ENCODE measurements around the gene CCDC116.
"Not testable (repeated sequence)": the region's sequence is repeated elsewhere in the genome, so short reads cannot be mapped to it uniquely, and the experiment has no call there.

Gene CCDC116

DNA sequence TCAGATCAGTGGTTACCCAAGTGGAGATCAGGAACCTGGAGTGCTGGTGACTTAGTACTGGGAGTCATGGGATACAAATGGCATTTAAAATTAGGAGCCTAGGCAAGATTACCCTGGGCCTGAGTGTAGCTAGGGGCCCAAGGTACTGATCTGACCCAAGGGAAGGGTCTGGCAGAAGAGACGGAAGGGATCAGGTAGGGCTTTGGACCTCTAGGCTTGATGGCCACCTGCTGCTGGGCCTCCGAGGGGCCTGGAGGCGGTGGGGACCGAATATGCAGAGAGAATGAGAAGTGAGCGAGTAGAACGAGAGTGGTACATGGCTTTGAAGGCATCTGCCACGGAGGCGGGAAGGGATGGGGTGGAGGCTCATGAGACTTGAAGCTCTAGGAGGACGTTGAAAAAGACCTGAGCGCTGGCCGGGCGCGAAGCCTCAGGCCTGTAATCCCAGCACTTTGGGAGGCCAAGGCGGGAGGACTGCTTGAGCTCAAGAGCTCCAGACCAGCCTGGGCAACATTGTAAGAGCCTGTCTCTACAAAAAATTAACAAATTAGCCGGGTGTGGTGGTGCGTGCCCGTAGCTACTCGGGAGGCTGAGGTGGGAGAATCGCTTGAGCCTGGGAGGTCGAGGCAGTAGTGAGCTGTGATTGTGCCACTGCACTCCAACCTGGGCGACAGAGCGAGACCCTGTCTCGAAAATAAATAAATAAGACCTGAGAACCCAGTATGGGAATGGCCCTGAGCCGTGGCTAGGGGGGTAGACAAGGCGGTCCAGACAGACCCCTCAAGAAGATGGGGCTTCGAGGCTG lies 32.7 kb downstream of the CCDC116 start:
- DNase-seq (ENCODE audit: insufficient read length, low spot score) = no peak
- no peak for FAIRE-seq
- no peak for TF ChIP-seq POLR2A (IDR thresholded peaks at IDR 0.05; ENCODE audit: low read depth, low read length)

DNA sequence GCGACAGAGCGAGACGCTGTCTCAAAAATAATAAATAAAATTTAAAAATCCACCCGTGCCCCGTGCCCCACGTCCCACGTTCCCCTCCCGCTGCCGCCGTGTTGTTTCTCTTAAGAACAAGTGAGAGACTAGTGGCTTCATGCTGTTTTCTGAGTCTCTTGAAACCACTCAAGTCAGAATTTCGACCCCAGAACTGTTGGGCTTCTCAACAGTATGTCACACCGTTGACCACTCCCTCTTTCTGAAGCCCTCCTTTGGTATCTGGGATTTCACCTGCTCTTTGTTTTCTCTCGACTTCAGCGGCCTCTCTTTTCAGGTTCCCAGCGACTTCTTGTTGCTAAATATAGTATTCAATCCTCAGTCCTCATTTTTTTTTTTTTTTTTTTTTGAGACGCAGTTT lies 34.2 kb downstream of the CCDC116 start:
- TF ChIP-seq POLR2A (IDR thresholded peaks at IDR 0.05; ENCODE audit: low read depth, low read length) = no peak
- DNase-seq (ENCODE audit: insufficient read length, low spot score) = no peak
- no peak for FAIRE-seq

DNA sequence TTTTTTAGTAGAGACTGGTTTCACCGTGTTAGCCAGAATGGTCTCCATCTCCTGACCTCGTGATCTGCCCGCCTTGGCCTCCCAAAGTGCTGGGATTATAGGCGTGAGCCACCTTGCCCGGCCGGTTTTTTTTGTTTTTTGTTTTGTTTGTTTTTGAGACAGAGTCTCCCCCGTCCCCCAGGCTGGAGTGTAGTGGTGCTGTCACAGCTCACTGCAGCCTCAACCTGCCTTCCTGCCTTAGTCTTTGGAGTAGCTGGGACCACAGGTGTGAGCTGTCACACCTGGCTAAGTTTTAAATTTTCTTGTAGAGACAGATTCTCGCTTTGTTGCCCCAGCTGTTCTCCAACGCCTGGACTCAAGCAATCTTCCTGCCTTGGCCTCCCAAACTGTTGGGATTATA lies 36.5 kb downstream of the CCDC116 start:
- TF ChIP-seq POLR2A (IDR thresholded peaks at IDR 0.05; ENCODE audit: low read depth, low read length) = no peak
- no peak for FAIRE-seq
- DNase-seq (ENCODE audit: insufficient read length, low spot score) = no peak

DNA sequence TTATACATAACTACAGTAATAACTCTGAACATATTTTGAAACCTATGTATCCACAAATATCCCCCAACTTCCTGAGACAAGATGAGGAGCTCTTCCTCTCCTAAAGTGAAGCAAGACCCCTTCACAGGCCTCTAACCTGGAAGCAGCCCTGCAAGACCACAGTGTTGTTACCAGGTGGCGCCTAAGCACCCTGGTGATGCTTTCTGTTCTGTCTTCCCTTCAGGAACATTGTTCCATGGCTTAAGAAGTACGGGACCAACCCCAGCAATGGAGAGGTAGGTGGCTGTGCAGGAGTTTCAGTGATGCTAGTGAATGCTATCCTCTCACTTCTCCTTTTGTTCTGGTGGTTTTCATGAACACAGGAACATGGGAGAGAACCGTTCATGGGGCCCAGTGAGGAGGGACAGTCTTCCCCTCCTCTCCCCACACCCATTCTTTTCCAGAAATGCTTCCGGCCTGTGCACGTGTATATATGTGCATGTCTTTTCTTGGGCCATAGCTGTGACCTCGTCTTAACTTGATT lies 39.6 kb downstream of the CCDC116 start:
- TF ChIP-seq POLR2A (IDR thresholded peaks at IDR 0.05; ENCODE audit: low read depth, low read length) = no peak
- DNase-seq (ENCODE audit: insufficient read length, low spot score) = no peak
- no peak for FAIRE-seq

DNA sequence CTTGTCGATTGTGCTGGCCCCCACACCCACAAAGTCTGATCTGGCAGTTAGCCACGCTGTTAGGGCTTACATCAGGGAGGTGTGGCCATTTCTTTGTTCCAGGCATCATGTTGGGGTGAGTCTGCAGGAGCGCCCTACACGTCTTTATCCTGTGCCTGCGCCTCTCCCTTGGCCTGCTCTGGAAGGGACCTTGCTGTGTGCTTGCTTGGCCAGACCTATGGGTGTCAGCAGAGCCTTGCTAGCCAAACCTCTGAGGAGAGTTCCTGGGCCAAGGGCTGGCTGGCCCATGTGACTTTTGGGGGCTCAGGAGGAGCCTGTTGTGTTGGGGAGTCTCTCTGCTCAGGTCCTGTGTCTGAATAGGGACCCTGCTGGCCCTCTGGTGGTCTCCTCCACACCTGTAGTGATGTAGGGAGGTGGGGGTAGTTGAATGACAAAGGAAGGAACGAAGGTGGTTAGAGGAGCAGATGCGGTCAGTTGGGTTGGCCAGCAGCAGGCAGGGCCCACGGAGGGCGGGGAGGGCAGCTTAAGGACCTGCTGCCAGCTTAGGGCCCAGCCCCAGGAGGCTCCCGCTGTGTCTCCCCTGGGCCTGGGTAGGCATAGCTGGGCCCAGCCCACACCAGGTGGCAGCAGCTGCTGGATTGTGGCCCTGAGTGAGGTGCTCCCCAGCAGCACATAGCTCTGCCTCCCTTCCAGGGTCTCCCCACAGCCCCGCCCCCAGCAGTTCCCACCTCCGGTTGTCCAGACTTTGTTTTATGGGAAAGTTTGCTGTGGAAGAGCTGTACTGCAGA lies 41.2 kb downstream of the CCDC116 start:
- FAIRE-seq (no peak), DNase-seq (ENCODE audit: insufficient read length, low spot score) (no peak)
- no peak for TF ChIP-seq POLR2A (IDR thresholded peaks at IDR 0.05; ENCODE audit: low read depth, low read length)

DNA sequence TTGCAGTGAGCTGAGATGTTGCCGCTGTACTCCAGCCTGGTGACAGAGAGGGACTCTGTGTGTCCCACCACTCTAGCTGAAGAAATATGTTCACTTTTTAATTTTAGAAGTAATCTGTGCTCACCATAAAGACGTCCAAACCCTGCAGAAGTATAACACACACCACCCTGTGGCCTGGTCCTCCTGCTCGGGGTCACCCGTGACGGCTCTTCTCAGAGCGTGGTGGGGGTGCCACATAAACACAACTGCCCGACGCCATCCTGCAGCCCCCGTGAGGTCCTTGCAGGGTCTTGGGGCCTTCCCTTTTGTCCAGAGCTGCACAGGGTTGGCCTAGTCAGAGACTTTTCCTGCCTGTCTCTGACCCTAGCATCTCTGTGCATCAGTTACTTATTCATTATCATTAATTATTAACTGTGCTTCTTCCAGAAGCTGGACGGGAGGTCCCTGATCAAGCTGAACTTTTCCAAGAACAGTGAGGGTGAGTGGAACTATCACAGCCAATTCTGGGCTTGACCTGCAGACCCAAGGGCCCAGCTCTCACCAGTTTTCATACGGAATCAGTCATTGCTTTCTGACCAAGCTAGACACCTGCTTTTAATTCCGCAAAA lies 42.2 kb downstream of the CCDC116 start:
- DNase-seq (ENCODE audit: insufficient read length, low spot score) (no peak), FAIRE-seq (no peak)
- TF ChIP-seq POLR2A (IDR thresholded peaks at IDR 0.05; ENCODE audit: low read depth, low read length) = no peak

DNA sequence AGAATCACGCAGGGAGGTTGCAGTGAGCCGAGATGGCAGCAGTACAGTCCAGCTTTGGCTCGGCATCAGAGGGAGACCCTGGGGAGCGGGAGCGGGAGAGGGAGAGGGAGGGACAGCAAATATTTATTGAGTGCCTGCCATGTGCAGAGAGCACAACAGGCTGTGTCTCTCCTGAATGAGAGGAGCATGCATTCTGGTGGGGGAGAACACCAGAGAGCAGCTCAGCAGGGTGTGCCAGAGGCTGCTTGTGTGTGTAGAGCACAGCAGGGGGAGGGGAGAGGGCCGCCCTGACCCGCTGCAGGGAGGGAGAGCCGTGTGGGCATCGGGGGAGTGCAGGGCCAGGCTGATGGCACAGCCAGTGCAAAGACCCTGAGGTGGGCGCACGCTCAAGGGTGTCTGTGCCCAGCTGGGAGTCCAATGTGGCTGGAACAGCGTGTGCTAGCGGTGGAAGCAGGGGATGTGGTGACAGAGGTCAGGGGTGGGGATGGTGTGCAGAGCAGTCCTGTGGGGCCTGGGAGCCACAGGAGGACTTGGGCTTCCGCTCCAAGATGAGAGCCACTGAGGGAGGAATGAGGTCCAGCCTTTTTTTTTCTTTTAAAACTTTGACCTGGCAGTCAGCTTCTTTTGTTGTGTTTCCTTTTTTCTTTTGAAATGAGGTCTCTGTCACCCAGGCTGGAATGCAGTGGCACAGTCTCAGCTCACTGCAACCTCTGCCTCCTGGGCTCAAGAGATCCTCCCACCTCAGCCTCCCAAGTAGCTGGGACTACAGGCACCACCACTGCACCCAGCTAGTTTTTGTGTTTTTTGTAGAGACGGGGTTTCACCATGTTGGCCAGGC lies 45.3 kb downstream of the CCDC116 start:
- no peak for TF ChIP-seq POLR2A (IDR thresholded peaks at IDR 0.05; ENCODE audit: low read depth, low read length)
- DNase-seq (ENCODE audit: insufficient read length, low spot score) = no peak
- FAIRE-seq = no peak

DNA sequence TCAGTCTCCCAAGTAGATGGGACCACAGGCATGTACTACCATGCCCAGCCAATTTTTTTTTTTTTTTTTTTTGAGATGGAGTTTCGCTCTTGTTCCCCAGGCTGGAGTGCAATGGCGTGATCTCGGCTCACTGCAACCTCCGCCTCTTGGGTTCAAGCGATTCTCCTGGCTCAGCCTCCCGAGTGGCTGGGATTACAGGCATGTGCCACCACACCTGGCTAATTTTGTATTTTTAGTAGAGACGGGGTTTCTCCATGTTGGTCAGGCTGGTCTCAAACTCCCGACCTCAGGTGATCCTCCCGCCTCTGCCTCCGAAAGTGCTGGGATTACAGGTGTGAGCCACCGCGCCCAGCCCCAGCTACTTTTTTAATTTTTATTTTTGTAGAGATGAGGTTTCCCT lies 46.3 kb downstream of the CCDC116 start:
- DNase-seq (ENCODE audit: insufficient read length, low spot score); FAIRE-seq: not testable (repeated sequence)

DNA sequence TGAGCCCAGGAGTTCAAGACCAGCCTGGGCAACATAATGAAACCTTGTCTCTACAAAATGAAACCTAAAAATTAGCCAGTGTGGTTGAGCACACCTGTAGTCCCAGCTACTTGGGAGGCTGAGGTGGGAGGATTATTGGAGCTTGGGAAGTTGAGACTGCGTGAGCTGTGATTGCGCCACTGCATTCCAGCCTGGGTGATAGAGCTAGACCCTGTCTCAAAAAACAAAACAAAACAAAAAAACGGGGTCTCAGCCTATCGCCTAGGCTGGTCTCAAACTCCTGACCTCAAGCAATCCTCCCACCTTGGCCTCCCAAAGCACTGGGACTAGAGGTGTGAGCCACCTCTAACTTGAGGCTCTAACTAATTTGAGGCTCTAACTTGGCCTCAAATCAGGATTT lies 46.8 kb downstream of the CCDC116 start:
- TF ChIP-seq POLR2A (IDR thresholded peaks at IDR 0.05; ENCODE audit: low read depth, low read length) = no peak
- FAIRE-seq (no peak), DNase-seq (ENCODE audit: insufficient read length, low spot score) (no peak)

DNA sequence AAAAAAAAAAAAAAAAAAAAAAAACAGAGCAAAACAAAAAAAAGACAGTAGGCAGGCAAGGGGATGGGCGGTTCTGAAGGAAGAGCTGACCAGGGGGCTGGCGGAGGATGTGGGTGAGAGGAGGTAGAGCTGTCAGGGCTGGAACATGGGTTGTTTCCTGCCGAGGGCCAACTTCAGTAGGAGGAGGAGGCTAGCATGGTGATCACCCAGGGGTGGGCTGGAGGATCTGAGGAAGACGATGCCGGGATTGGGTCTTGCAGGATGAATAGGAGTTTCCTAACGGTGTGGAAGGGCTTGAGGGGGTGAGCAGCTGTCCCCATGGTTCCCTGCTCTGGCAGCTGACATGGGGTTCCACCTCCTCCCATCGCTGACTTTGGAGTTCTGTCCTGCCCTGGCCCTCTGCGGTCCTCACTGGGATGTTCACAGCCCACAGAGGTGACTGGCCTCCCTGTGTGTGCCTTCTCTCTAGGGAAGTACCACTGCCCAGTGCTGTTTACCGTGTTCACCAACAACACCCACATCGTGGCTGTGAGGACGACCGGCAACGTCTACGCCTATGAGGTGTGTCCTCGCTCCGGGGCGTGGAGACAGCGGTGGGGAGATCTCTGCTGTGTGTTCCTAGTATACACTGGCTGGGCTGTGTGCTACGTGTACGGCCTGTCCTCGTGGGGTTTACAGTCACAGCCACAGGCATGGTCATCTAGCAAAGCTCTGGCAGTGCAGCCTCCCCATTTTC lies 48.4 kb downstream of the CCDC116 start:
- no peak for FAIRE-seq
- no peak for DNase-seq (ENCODE audit: insufficient read length, low spot score)
- no peak for TF ChIP-seq POLR2A (IDR thresholded peaks at IDR 0.05; ENCODE audit: low read depth, low read length)

DNA sequence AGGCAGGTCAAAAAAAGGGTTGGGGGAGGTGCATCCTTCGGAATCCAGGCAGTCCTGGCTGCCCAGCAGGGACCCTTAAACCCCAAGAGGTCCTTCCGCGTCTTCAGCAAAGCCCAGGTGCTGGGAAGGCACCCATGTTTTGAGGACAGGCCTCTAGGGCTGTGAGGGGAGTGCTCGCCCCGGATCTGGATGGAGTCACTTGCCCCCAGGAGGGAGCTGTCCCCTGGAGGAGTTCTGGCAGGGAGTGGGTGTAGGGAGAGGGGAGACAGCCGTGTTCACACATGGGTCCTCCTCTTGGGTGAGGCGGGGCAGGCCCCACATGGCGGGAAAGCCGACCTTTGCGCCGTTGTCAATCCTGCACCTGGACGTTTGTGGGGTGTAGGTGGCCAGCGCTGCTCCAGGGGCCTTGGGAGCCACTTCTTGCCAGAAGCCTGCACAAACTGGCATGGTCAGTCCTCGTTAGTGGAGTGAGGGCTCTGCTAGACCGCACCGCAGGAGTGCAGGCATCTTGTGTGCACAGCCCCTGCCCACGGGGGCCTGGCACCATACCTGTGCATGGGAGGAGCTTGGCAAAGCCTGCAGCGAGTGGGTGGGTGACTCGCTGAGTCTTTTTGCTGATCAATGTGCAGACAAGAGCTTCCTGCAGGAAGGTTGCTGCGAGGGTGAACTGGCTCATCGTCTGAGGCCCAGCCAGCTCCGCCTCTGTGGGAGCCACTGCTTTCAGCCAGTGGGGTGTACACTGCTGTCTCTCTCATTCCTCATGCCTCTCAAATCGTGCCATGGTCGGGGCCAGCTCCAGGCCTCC lies 49.2 kb downstream of the CCDC116 start:
- no peak for FAIRE-seq
- TF ChIP-seq POLR2A (IDR thresholded peaks at IDR 0.05; ENCODE audit: low read depth, low read length) = no peak
- no peak for DNase-seq (ENCODE audit: insufficient read length, low spot score)
